GM18520 (cell line): ENCODE measurements around the gene SMAD2.
"Not testable (repeated sequence)": the region's sequence is repeated elsewhere in the genome, so short reads cannot be mapped to it uniquely, and the experiment has no call there.

Source experiments
- ATAC-seq: cut with Tn5 transposase; IDR thresholded peaks from one replicate; pipeline ENCODE4 v1.9.1; 2021; ENCODE audit not compliant: unreplicated experiment

The SMAD2 gene

GRCh38 chr18:47930199-47930930 is at the start of gene SMAD2:
SMAD2 (minus strand) TSS chr18:47930659; CDS start chr18:47896756, 33,903 bp downstream.
- peak; percentile 53 for ATAC-seq

GRCh38 chr18:47979611-47980200 is 49.2 kb upstream of the SMAD2 start:
- no peak for ATAC-seq

GRCh38 chr18:47978603-47979002 is 48.1 kb upstream of the SMAD2 start:
- no peak for ATAC-seq

GRCh38 chr18:47978141-47978540 is 47.7 kb upstream of the SMAD2 start:
- no peak for ATAC-seq

GRCh38 chr18:47975701-47976100 is 45.2 kb upstream of the SMAD2 start:
- no peak for ATAC-seq

- no peak for ATAC-seq
Measured at GRCh38 chr18:47975105-47975504, 44.6 kb upstream of the SMAD2 start.

- peak; percentile 86 for ATAC-seq
Measured at GRCh38 chr18:47970664-47971531, 40.4 kb upstream of the SMAD2 start.

- ATAC-seq = no peak
Measured at GRCh38 chr18:47969816-47970215, 39.4 kb upstream of the SMAD2 start.

- no peak for ATAC-seq
Measured at GRCh38 chr18:47968721-47969120, 38.3 kb upstream of the SMAD2 start.

GRCh38 chr18:47968006-47968676 is 37.7 kb upstream of the SMAD2 start:
- ATAC-seq = no peak

- ATAC-seq = no peak
Measured at GRCh38 chr18:47964053-47964452, 33.6 kb upstream of the SMAD2 start.

GRCh38 chr18:47961003-47961402 is 30.5 kb upstream of the SMAD2 start:
- ATAC-seq = not testable (repeated sequence)

- ATAC-seq = no peak
Measured at GRCh38 chr18:47953471-47953931, 23.0 kb upstream of the SMAD2 start.

GRCh38 chr18:47950511-47950910 is 20.1 kb upstream of the SMAD2 start:
- no peak for ATAC-seq

- ATAC-seq = no peak
Measured at GRCh38 chr18:47949202-47949601, 18.7 kb upstream of the SMAD2 start.

- no peak for ATAC-seq
Measured at GRCh38 chr18:47946889-47947288, 16.4 kb upstream of the SMAD2 start.

GRCh38 chr18:47944972-47945852 is 14.8 kb upstream of the SMAD2 start:
- peak; percentile 66 for ATAC-seq

GRCh38 chr18:47936952-47937351 is 6.5 kb upstream of the SMAD2 start:
- no peak for ATAC-seq

- no peak for ATAC-seq
Measured at GRCh38 chr18:47935321-47936055, 5.0 kb upstream of the SMAD2 start.
